GM21447 (cell line): Measurements from ENCODE around the gene CDH22.

ENCODE experiments used
- ATAC-seq: cut with Tn5 transposase; IDR thresholded peaks from one replicate; pipeline ENCODE4 v1.9.1; 2021; ENCODE audit not compliant: unreplicated experiment

CDH22 gene

GRCh38 chr20:46127396-46128010 lies 180.8 kb downstream of the CDH22 start:
- no peak for ATAC-seq

GRCh38 chr20:46126440-46127056 lies 181.8 kb downstream of the CDH22 start:
- no peak for ATAC-seq
